Measurements from ENCODE around the gene ADCK1. TPM values are rescaled to one million over a fixed set of nuclear protein-coding genes. Genes with fewer than 3 reads are reported as not detected.
A peak's percentile ranks its signal among the peaks of the same experiment; 100 is the strongest.
"Not testable (repeated sequence)": the region's sequence is repeated elsewhere in the genome, so short reads cannot be mapped to it uniquely, and the experiment has no call there.

ADCK1 gene, protein sequence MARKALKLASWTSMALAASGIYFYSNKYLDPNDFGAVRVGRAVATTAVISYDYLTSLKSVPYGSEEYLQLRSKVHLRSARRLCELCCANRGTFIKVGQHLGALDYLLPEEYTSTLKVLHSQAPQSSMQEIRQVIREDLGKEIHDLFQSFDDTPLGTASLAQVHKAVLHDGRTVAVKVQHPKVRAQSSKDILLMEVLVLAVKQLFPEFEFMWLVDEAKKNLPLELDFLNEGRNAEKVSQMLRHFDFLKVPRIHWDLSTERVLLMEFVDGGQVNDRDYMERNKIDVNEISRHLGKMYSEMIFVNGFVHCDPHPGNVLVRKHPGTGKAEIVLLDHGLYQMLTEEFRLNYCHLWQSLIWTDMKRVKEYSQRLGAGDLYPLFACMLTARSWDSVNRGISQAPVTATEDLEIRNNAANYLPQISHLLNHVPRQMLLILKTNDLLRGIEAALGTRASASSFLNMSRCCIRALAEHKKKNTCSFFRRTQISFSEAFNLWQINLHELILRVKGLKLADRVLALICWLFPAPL
- 1 to 10 TPM; 2.0 to 2.1 TPM for total RNA-seq

- no peaks in the 10 kb centered on the region for H3K4me1 Mint-ChIP-seq
- H3K4me3 Mint-ChIP-seq = peak within 1 kb of the TSS; percentile 90
- H3K27me3 Mint-ChIP-seq = no peaks in the 10 kb centered on the region
- H3K36me3 Mint-ChIP-seq (ENCODE audit: low read depth) = no peaks in the 10 kb centered on the region
- ATAC-seq (replicated peaks) = peak; percentile 97
- peak within 1 kb of the TSS; percentile 84 for H3K27ac Mint-ChIP-seq
- no peaks in the 10 kb centered on the region for H3K9me3 Mint-ChIP-seq
These were observed at the start of gene ADCK1 for GRCh38 chr14:77799863-77800730. Gene ADCK1, plus strand, starts transcription at chr14:77800109. Its CDS starts 18,870 bp downstream, at chr14:77818979.

- peaks cover 24% of the 10 kb centered on the region for H3K4me1 Mint-ChIP-seq
- peaks cover 98% of the 10 kb centered on the region for H3K36me3 Mint-ChIP-seq (ENCODE audit: low read depth)
- H3K9me3 Mint-ChIP-seq = no peaks in the 10 kb centered on the region
These were observed 47.6 kb upstream of the ADCK1 start for GRCh38 chr14:77752266-77752665.

DNA sequence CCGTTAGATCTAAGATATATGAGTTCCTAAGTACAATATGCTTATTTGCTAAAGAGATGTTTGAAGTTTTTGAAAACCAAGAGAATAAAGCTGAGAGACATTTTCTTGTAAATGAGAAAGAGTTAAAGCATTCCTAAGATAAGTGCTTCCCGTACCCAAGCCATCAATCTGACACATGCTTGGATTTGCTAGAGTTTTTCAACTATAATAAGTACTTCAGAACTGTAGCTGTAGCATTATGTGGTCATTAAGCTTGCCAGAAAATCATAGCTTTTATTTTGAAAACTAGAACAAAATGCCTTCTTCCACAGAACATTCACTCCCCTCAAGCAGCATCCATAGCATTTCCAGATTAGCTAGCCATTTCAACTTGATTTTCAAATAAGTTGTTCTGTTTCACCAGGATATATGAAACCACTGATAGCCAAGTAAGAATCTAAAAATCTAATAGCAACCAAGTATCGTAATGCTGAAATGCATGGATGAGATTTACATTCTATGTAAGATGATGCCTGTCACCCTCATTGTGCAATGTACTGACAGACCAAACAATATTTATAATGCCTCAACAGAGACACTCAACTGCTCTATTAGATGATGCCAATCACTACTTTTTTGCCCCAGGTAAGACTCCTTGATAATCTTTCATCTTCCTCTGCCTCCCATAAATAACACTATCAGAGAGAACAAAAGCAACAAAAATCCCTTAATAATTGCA, 47.0 kb upstream of the ADCK1 start:
- peak overlapping the region; percentile 5 for H3K4me3 Mint-ChIP-seq
- H3K36me3 Mint-ChIP-seq (ENCODE audit: low read depth) = peaks cover 98% of the 10 kb centered on the region
- no peaks in the 10 kb centered on the region for H3K27me3 Mint-ChIP-seq
- peaks cover 30% of the 10 kb centered on the region for H3K4me1 Mint-ChIP-seq
- ATAC-seq (replicated peaks) = no peak
- H3K9me3 Mint-ChIP-seq = no peaks in the 10 kb centered on the region
- H3K27ac Mint-ChIP-seq = peak overlapping the region; percentile 8

More at GRCh38 chr14:77752266-77752665, 47.6 kb upstream of the ADCK1 start:
- no peaks in the 10 kb centered on the region for H3K27me3 Mint-ChIP-seq
- no peak for ATAC-seq (replicated peaks)
- no peak overlapping the region for H3K4me3 Mint-ChIP-seq
- peak overlapping the region; percentile 61 for H3K27ac Mint-ChIP-seq

DNA sequence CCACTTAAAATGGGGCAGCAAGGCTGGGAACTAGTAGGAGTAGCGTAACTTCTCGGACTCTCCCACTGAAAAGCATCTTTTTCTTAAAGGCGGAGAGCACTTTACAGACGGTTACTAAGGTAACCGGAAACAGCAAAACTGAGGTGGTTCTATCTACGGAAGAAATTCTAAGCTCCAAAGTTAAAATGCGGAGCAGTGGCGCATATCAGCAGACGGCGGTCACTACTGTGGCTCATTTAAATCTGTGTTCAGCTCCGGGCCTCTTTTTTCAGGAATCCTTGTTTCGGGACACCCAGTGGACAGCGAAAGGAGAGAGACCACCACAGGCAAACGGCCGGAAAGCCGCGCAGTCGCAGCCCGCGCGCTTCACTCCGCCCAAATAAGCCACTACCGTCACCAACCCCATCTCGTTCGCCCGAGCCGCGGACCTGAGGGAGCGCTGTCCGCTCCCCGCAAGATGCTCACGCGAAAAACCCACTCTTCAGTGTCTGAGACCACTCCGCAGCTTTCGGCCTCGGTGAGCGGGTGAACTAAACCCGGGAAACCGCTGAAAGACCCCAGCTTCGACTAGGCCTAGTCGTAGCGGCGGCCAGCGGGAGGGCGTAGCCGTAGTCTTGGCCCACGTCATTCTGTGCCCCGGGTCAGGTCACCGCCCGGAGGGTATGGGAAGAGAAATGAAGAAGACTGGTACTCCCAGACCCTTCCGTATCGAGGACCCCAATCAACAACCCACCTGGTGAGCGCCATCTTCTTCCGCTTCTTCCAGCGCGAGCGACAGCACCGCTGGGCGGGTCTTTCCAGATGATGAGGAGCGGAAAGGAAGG, 39.3 kb upstream of the ADCK1 start, which contains the start of gene SNW1:
TSS of gene SNW1 (minus strand) at position 776 of the 824 bp plus-strand sequence. CDS start at position 747, 29 bp downstream.
- peak within 1 kb of the TSS; percentile 98 for H3K27ac Mint-ChIP-seq
- peaks cover 16% of the 10 kb centered on the region for H3K4me1 Mint-ChIP-seq
- H3K9me3 Mint-ChIP-seq = no peaks in the 10 kb centered on the region
- peaks cover 54% of the 10 kb centered on the region for H3K36me3 Mint-ChIP-seq (ENCODE audit: low read depth)
- ATAC-seq (replicated peaks) = peak; percentile 97
- H3K4me3 Mint-ChIP-seq = peak within 1 kb of the TSS; percentile 95
- H3K27me3 Mint-ChIP-seq = no peaks in the 10 kb centered on the region

GRCh38 chr14:77761205-77761931, 38.5 kb upstream of the ADCK1 start:
- ATAC-seq (replicated peaks) = peak; percentile 13
- Mint-ChIP-seq H3K9me3 (no peaks in the 10 kb centered on the region), H3K27ac (peak overlapping the region; percentile 98)

DNA sequence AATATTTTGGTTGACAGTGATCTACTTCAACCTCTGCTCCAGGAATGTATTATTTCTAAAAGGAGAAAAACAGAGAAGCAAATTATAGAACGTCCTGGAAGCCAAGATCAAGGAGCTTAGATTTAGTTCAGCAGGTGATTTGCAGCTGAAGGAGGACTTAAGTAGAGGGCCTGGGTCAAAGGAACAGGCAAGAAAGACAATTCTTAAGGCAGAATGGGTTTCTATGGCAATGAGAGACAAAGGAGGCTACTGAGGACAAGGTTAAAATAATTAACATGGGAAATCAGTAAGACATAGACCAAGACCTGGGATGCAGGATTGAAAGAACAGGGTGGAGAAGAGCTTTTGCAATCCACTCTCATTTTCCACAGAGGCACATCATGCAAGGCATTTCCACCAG, 36.6 kb upstream of the ADCK1 start:
- H3K9me3 Mint-ChIP-seq = no peaks in the 10 kb centered on the region
- no peaks in the 10 kb centered on the region for H3K27me3 Mint-ChIP-seq
- peaks cover 7% of the 10 kb centered on the region for H3K4me1 Mint-ChIP-seq
- no peak overlapping the region for H3K4me3 Mint-ChIP-seq
- H3K36me3 Mint-ChIP-seq (ENCODE audit: low read depth) = peaks cover 27% of the 10 kb centered on the region
- no peak for ATAC-seq (replicated peaks)
- H3K27ac Mint-ChIP-seq = no peak overlapping the region

More at GRCh38 chr14:77761205-77761931, 38.5 kb upstream of the ADCK1 start:
- H3K4me1 Mint-ChIP-seq = peaks cover 16% of the 10 kb centered on the region
- no peaks in the 10 kb centered on the region for H3K27me3 Mint-ChIP-seq
- peak overlapping the region; percentile 95 for H3K4me3 Mint-ChIP-seq
- peaks cover 46% of the 10 kb centered on the region for H3K36me3 Mint-ChIP-seq (ENCODE audit: low read depth)

DNA sequence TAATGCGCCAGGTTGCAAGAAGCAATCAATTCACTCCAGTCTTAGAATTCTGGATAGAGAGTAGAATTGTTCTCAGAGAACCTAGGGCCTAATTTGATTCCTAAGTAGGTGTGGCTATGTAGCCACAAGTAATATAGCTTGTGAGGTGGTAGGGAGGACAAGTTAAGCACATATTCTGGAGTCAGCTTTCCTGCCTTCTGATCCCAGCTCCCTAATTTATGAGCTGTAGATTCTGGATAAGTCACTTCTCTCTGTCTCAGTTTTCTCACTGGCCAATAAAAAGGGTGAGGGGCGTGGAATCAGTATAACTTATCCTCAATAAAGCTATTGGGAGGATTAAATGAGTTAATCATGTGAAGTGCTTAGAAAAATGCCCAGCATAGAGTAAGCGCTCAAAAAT, 35.9 kb upstream of the ADCK1 start:
- Mint-ChIP-seq H3K4me3 (no peak overlapping the region), H3K36me3 (ENCODE audit: low read depth) (peaks cover 20% of the 10 kb centered on the region), H3K27ac (no peak overlapping the region), H3K4me1 (peaks cover under 1% of the 10 kb centered on the region), H3K27me3 (no peaks in the 10 kb centered on the region), H3K9me3 (no peaks in the 10 kb centered on the region)
- no peak for ATAC-seq (replicated peaks)

DNA sequence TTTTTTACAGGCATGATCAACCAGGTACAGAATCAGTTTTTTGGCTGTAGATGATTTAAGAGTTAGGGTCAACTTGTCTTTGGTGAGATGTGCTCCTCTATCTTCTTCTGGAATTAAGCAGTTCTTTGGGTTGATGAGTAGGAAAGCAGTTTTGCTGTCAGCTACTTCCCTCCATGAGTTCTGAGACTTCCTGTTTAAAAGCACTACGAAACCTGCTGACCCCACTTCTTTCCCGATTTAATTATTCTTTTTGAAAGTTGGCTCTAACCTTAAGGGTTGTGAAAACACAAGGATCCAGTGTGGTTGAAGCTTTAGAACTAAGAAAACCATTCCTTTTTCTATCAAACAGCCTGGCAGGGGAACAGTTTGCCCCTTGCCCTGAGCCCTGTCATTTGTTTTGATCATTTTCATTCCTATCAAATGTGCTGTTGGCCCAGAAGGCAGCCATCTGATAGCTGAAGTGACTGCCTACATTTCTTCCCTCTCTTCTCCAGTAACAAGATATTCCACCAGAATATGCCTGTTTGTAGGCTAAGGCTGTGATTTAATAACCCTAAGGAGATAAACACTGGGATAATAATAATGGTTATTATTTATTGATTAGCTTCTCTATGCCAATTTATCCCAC, 31.4 kb upstream of the ADCK1 start:
- not testable (repeated sequence) for H3K9me3 Mint-ChIP-seq; ATAC-seq (replicated peaks); H3K27me3 Mint-ChIP-seq; H3K4me1 Mint-ChIP-seq; H3K36me3 Mint-ChIP-seq (ENCODE audit: low read depth)
- Mint-ChIP-seq H3K4me3 (peak overlapping the region; percentile 16), H3K27ac (peak overlapping the region; percentile 59)

- not testable (repeated sequence) for H3K27me3 Mint-ChIP-seq; H3K4me1 Mint-ChIP-seq; H3K36me3 Mint-ChIP-seq (ENCODE audit: low read depth); H3K9me3 Mint-ChIP-seq; H3K4me3 Mint-ChIP-seq
- H3K27ac Mint-ChIP-seq = peak overlapping the region; percentile 77
- peak; percentile 71 for ATAC-seq (replicated peaks)
These were observed 25.9 kb upstream of the ADCK1 start for GRCh38 chr14:77773966-77774365.

DNA sequence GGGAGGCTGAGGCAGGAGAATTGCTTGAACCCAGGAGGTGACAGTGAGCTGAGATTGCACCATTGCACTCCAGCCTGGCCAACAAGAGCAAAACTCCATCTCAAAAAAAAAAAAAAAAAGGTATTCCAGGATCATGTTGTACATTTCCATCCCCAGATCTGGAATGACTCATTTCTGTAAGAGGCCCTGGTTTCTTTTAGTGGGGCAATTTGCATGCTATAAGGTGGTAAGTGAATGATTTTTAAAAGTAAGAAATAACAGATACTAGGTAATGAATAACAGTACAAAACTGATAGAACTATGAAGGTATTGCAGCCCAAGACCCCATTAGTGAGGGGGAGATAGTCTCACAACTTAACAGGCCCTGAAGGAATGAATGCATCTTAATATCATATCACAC, 17.7 kb upstream of the ADCK1 start:
- Mint-ChIP-seq H3K9me3 (no peaks in the 10 kb centered on the region), H3K27me3 (no peaks in the 10 kb centered on the region), H3K36me3 (ENCODE audit: low read depth) (no peaks in the 10 kb centered on the region), H3K4me3 (no peak overlapping the region), H3K27ac (no peak overlapping the region), H3K4me1 (no peaks in the 10 kb centered on the region)
- ATAC-seq (replicated peaks) = no peak

- Mint-ChIP-seq H3K27me3 (peaks cover 7% of the 10 kb centered on the region), H3K27ac (no peak overlapping the region), H3K4me1 (no peaks in the 10 kb centered on the region), H3K36me3 (ENCODE audit: low read depth) (no peaks in the 10 kb centered on the region), H3K9me3 (no peaks in the 10 kb centered on the region), H3K4me3 (no peak overlapping the region)
- ATAC-seq (replicated peaks) = no peak
These were observed 13.8 kb upstream of the ADCK1 start for GRCh38 chr14:77786148-77786547.

DNA sequence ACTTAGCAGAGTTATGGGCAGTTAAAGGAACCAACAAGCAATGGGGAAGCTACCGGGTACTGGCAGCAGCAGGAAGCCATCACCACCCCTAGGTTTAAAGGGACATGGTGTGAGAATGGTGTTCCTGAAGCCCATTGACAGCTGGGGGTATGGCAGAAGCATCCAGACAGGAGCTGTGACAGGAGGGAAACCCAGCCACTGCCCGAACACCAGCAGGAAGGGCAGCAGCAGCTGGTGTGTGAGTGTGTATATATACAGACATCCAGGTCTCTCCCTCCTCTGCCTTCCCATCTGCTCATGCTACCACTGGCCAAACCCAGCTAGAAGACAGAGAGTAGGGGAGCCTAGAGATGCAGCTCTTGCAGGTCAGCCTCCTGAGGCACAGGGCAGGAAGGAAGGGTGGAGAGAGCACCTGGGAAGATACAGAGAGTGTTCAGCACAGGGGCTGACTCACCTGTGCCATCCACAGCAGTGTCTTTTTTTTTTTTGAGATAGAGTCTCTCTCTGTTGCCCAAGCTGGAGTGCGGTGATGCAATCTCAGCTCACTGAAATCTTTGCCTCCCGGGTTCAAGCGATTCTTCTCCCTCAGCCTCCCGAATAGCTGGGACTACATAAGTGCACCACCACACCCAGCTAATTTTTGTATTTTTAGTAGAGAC, 9.2 kb upstream of the ADCK1 start:
- no peak for ATAC-seq (replicated peaks)
- Mint-ChIP-seq H3K4me3 (no peak overlapping the region), H3K4me1 (no peaks in the 10 kb centered on the region), H3K36me3 (ENCODE audit: low read depth) (no peaks in the 10 kb centered on the region), H3K27ac (no peak overlapping the region), H3K27me3 (peaks cover 7% of the 10 kb centered on the region), H3K9me3 (no peaks in the 10 kb centered on the region)

Measured in activated T-helper 17 cell treated with anti-CD3 and anti-CD28 coated beads, Interleukin-2, amount 50 U/mL, for 72 hours (primary cell).